H9 (cell line): Measurements from ENCODE around the gene HDX. TPM values are rescaled to one million over a fixed set of nuclear protein-coding genes. Genes with fewer than 3 reads are reported as not detected.

Experiments used
- DNase-seq: peaks from one replicate; pipeline ENCODE4 v3.0.0-alpha.2; 2017
- H2AFZ ChIP-seq: one replicate; pipeline ENCODE4 v1.6.1; 2013; ENCODE audit warnings: mild to moderate bottlenecking, low read length, control low read depth, moderate library complexity
- H2AK5ac ChIP-seq: 2 replicates; pipeline ENCODE4 v1.6.1; 2013; ENCODE audit warnings: low read length, control low read depth, mixed read lengths; ENCODE audit not compliant: insufficient read length
- H2BK120ac ChIP-seq: one replicate; pipeline ENCODE4 v1.6.1; 2013; ENCODE audit warnings: low read depth, mild to moderate bottlenecking, low read length, control low read depth, inconsistent platforms; ENCODE audit not compliant: poor library complexity, severe bottlenecking
- H2BK12ac ChIP-seq: 2 replicates; pipeline ENCODE4 v1.6.1; 2013; ENCODE audit warnings: low read length, control low read depth, mixed read lengths, low read depth; ENCODE audit not compliant: insufficient read length
- H2BK15ac ChIP-seq: 2 replicates; pipeline ENCODE4 v1.6.1; 2013; ENCODE audit warnings: low read depth, low read length, control low read depth
- H2BK20ac ChIP-seq: one replicate; pipeline ENCODE4 v1.6.1; 2013; ENCODE audit warnings: low read depth, mild to moderate bottlenecking, low read length, control low read depth, inconsistent platforms; ENCODE audit not compliant: poor library complexity, severe bottlenecking
- H2BK5ac ChIP-seq: 2 replicates; pipeline ENCODE4 v1.6.1; 2013; ENCODE audit warnings: low read length, control low read depth, mixed read lengths; ENCODE audit not compliant: insufficient read length
- H3K14ac ChIP-seq: 2 replicates; pipeline ENCODE4 v1.6.1; 2013; ENCODE audit warnings: low read length, control low read depth; ENCODE audit not compliant: insufficient read depth
- H3K18ac ChIP-seq: 2 replicates; pipeline ENCODE4 v1.6.1; 2013; ENCODE audit warnings: low read depth, mild to moderate bottlenecking, mixed read lengths, low read length, control low read depth; ENCODE audit not compliant: insufficient read length
- H3K23ac ChIP-seq: 2 replicates; pipeline ENCODE4 v1.6.1; 2013; ENCODE audit warnings: low read length, control low read depth, mixed read lengths, low read depth; ENCODE audit not compliant: insufficient read length
- H3K23me2 ChIP-seq: 2 replicates; pipeline ENCODE4 v1.6.1; 2013; ENCODE audit warnings: low read depth, mild to moderate bottlenecking, mixed read lengths, low read length, control low read depth; ENCODE audit not compliant: insufficient read length, poor library complexity, severe bottlenecking
- H3K27ac ChIP-seq: 2 replicates; pipeline ENCODE4 v1.5.1; 2013; ENCODE audit warnings: low read length, control low read depth, mixed read lengths, low read depth; ENCODE audit not compliant: insufficient read length
- H3K27me3 ChIP-seq: 2 replicates; pipeline ENCODE4 v1.6.1; 2013; ENCODE audit warnings: low read length, control low read depth, inconsistent platforms; ENCODE audit not compliant: insufficient read depth
- H3K4ac ChIP-seq: 2 replicates; pipeline ENCODE4 v1.6.1; 2013; ENCODE audit warnings: low read depth, mild to moderate bottlenecking, control low read depth, inconsistent platforms, low read length, moderate library complexity
- H3K4me1 ChIP-seq: 2 replicates; pipeline ENCODE4 v1.6.1; 2013; ENCODE audit warnings: low read length, control low read depth, inconsistent platforms; ENCODE audit not compliant: insufficient read depth
- H3K4me2 ChIP-seq: 2 replicates; pipeline ENCODE4 v1.6.1; 2013; ENCODE audit warnings: low read length, control low read depth, mixed read lengths; ENCODE audit not compliant: insufficient read length, insufficient read depth
- H3K56ac ChIP-seq: 2 replicates; pipeline ENCODE4 v1.6.1; 2013; ENCODE audit warnings: low read depth, mild to moderate bottlenecking, mixed read lengths, low read length, control low read depth; ENCODE audit not compliant: insufficient read length
- H3K79me1 ChIP-seq: 2 replicates; pipeline ENCODE4 v1.6.1; 2013; ENCODE audit warnings: low read depth, mild to moderate bottlenecking, moderate library complexity, low read length, control low read depth, inconsistent platforms; ENCODE audit not compliant: insufficient read depth, poor library complexity, severe bottlenecking
- H3K79me2 ChIP-seq: 2 replicates; pipeline ENCODE4 v1.6.1; 2013; ENCODE audit warnings: low read length, control low read depth, inconsistent platforms; ENCODE audit not compliant: insufficient read depth
- H3K9ac ChIP-seq: 2 replicates; pipeline ENCODE4 v1.6.1; 2013; ENCODE audit warnings: low read length, control low read depth, mixed read lengths; ENCODE audit not compliant: insufficient read length; ENCODE audit errors: extremely low read depth
- H3K9me3 ChIP-seq: one replicate; pipeline ENCODE4 v1.6.1; 2013; ENCODE audit warnings: low read depth, low read length, inconsistent platforms; ENCODE audit not compliant: control insufficient read depth
- H3T11ph ChIP-seq: one replicate; pipeline ENCODE4 v1.6.1; 2013; ENCODE audit warnings: mild to moderate bottlenecking, low read length, control low read depth, inconsistent platforms
- H4K20me1 ChIP-seq: one replicate; pipeline ENCODE4 v1.6.1; 2013; ENCODE audit not compliant: control insufficient read depth, insufficient read length, insufficient read depth
- H4K5ac ChIP-seq: 2 replicates; pipeline ENCODE4 v1.6.1; 2013; ENCODE audit warnings: low read depth, mild to moderate bottlenecking, mixed read lengths, low read length, control low read depth; ENCODE audit not compliant: insufficient read length
- H4K8ac ChIP-seq: replicated peaks from 2 replicates; pipeline ENCODE4 v1.6.1; 2013; ENCODE audit warnings: low read length, control low read depth, mixed read lengths, low read depth; ENCODE audit not compliant: insufficient read length
- H4K91ac ChIP-seq: 2 replicates; pipeline ENCODE4 v1.6.1; 2013; ENCODE audit warnings: low read depth, mild to moderate bottlenecking, moderate library complexity, mixed read lengths, low read length, control low read depth; ENCODE audit not compliant: insufficient read length
- H3K27ac Mint-ChIP-seq, 3 experiments: 2 replicates in 2 of 3; 3 replicates in 1 of 3; pipeline ENCODE4 v1.8.0; 2020 to 2021; ENCODE audit warnings: mixed read lengths in 3 of 3, mild to moderate bottlenecking in 1 of 3, moderate library complexity in 1 of 3
- H3K27me3 Mint-ChIP-seq: 2 replicates; pipeline ENCODE4 v1.8.0; 2021; ENCODE audit warnings: low read depth, mild to moderate bottlenecking, moderate library complexity, mixed read lengths
- H3K36me3 Mint-ChIP-seq, 3 experiments: 2 replicates in 2 of 3; 3 replicates in 1 of 3; pipeline ENCODE4 v1.8.0; 2020 to 2021; ENCODE audit warnings: low read depth in 3 of 3, mixed read lengths in 3 of 3; ENCODE audit not compliant: insufficient read depth in 1 of 3
- H3K4me1 Mint-ChIP-seq, 2 experiments: 2 replicates each; pipeline ENCODE4 v1.8.0; 2020; ENCODE audit warnings: mixed read lengths in 2 of 2
- H3K4me3 Mint-ChIP-seq, 2 experiments: 2 replicates in 1 of 2; 3 replicates in 1 of 2; pipeline ENCODE4 v1.8.0; 2020 to 2021; ENCODE audit warnings: mild to moderate bottlenecking in 2 of 2, mixed read lengths in 2 of 2, moderate library complexity in 1 of 2
- H3K9me3 Mint-ChIP-seq, 2 experiments: 2 replicates in 1 of 2; 3 replicates in 1 of 2; pipeline ENCODE4 v1.8.0; 2020; ENCODE audit warnings: mild to moderate bottlenecking in 2 of 2, mixed read lengths in 2 of 2, moderate library complexity in 1 of 2
- WGBS: extraction: QIAGEN DNeasy Blood & Tissue Kit; methylation state at CpG from one replicate; pipeline ENCODE4 v1.1.7; 2013; ENCODE audit warnings: missing lambda C conversion rate, low lambda C conversion rate, mixed read lengths; ENCODE audit not compliant: insufficient read length; ENCODE audit errors: extremely low coverage; 5-methylcytosine and 5-hydroxymethylcytosine counted together
- total RNA-seq: library from RNA; stranded (reverse); gene quantifications from 2 replicates; pipeline ENCODE4 v1.2.1, GENCODE V29; 2021
- TF ChIP-seq, protein P1 (sequence below): fragments of 200-600 bp; sonication (generic); conservative IDR thresholded peaks from 3 replicates; pipeline ENCODE4 v1.8.0; 2021; ENCODE audit warnings: antibody characterized with exemption, mild to moderate bottlenecking

The HDX gene
- total RNA-seq, 1 experiment from 2014 or later, result 5.0 TPM

- H3K27ac ChIP-seq, result no peak overlapping the region
- H3K4me1 ChIP-seq, result no peaks in the 10 kb centered on the region
- no peak overlapping the region for H3K4me3 Mint-ChIP-seq
- H3K18ac ChIP-seq, result no peak overlapping the region
- H3K9ac ChIP-seq, result no peak overlapping the region
- TF ChIP-seq, protein P1, sequence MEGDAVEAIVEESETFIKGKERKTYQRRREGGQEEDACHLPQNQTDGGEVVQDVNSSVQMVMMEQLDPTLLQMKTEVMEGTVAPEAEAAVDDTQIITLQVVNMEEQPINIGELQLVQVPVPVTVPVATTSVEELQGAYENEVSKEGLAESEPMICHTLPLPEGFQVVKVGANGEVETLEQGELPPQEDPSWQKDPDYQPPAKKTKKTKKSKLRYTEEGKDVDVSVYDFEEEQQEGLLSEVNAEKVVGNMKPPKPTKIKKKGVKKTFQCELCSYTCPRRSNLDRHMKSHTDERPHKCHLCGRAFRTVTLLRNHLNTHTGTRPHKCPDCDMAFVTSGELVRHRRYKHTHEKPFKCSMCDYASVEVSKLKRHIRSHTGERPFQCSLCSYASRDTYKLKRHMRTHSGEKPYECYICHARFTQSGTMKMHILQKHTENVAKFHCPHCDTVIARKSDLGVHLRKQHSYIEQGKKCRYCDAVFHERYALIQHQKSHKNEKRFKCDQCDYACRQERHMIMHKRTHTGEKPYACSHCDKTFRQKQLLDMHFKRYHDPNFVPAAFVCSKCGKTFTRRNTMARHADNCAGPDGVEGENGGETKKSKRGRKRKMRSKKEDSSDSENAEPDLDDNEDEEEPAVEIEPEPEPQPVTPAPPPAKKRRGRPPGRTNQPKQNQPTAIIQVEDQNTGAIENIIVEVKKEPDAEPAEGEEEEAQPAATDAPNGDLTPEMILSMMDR, result no peak
- H4K8ac ChIP-seq, result no peak overlapping the region
- H3K4ac ChIP-seq, result no peak overlapping the region
- H2BK120ac ChIP-seq, result no peak overlapping the region
- H3K14ac ChIP-seq, result no peak overlapping the region
- no peak overlapping the region for H3K56ac ChIP-seq
- H3K79me1 ChIP-seq, result no peaks in the 10 kb centered on the region
- peaks cover 6% of the 10 kb centered on the region for H3K9me3 ChIP-seq
- peaks cover 21 to 35% (median 22%) of the 10 kb centered on the region in 3 experiments; a peak in 6 of 7 replicates for H3K36me3 Mint-ChIP-seq
- no peaks in the 10 kb centered on the region for H3K23me2 ChIP-seq
- H4K5ac ChIP-seq, result no peak overlapping the region
- H2AFZ ChIP-seq, result no peak overlapping the region
- H3K23ac ChIP-seq, result no peak overlapping the region
- no CpG with 5 or more reads among the region's 1 CpG for WGBS
- no peak overlapping the region for H2BK5ac ChIP-seq
- H3T11ph ChIP-seq, result no peak overlapping the region
- no peak for DNase-seq
- no peaks in the 10 kb centered on the region for H3K27me3 Mint-ChIP-seq
- H2AK5ac ChIP-seq, result no peak overlapping the region
- H2BK12ac ChIP-seq, result no peak overlapping the region
- H3K27me3 ChIP-seq, result no peaks in the 10 kb centered on the region
- H2BK15ac ChIP-seq, result no peak overlapping the region
- H3K4me2 ChIP-seq, result no peak overlapping the region
- no peaks in the 10 kb centered on the region for H3K79me2 ChIP-seq
- H3K4me1 Mint-ChIP-seq, result no peaks in the 10 kb centered on the region
- no peaks in the 10 kb centered on the region for H4K20me1 ChIP-seq
- no peak overlapping the region for H4K91ac ChIP-seq
- H3K9me3 Mint-ChIP-seq, result peaks cover 48 to 56% of the 10 kb centered on the region in 2 experiments
- no peak overlapping the region for H2BK20ac ChIP-seq
- H3K27ac Mint-ChIP-seq, result no peak overlapping the region
These were observed 34.4 kb downstream of the HDX start for GRCh38 chrX:84467898-84468297.
